Neural cell (in vitro differentiated cells): ENCODE measurements around the gene TEX22.

Experiments
- EP300 ChIP-seq: fragments of 450-650 bp; conservative IDR thresholded peaks from 2 replicates; pipeline ENCODE4 v1.6.1; 2014; ENCODE audit warnings: antibody characterized with exemption, mild to moderate bottlenecking, moderate library complexity; ENCODE audit not compliant: poor library complexity, severe bottlenecking
- EZH2 ChIP-seq: fragments of 200-600, 300-800 bp; shearing (Covaris generic), sonication (generic); IDR thresholded peaks from 2 replicates; pipeline ENCODE4 v1.6.1; 2014; ENCODE audit warnings: antibody characterized with exemption, low read length, borderline replicate concordance, mild to moderate bottlenecking; ENCODE audit not compliant: insufficient read depth, poor library complexity, severe bottlenecking
- MXI1 ChIP-seq: fragments of 450-650 bp; conservative IDR thresholded peaks from 2 replicates; pipeline ENCODE4 v1.6.1; 2014; ENCODE audit warnings: antibody characterized with exemption, mild to moderate bottlenecking; ENCODE audit not compliant: poor library complexity, severe bottlenecking
- POLR2AphosphoS5 ChIP-seq: IDR thresholded peaks from 2 replicates; pipeline ENCODE4 v1.6.1; 2012
- RAD21 ChIP-seq: fragments of 450-650 bp; conservative IDR thresholded peaks from 2 replicates; pipeline ENCODE4 v1.6.1; 2014; ENCODE audit warnings: antibody characterized with exemption, mild to moderate bottlenecking, moderate library complexity
- SMC3 ChIP-seq: fragments of 450-650 bp; conservative IDR thresholded peaks from 2 replicates; pipeline ENCODE4 v1.6.1; 2014; ENCODE audit warnings: antibody characterized with exemption, mild to moderate bottlenecking, moderate library complexity; ENCODE audit not compliant: poor library complexity
- TAF1 ChIP-seq: IDR thresholded peaks from 2 replicates; pipeline ENCODE4 v1.6.1; 2012; ENCODE audit warnings: low read depth
- TF ChIP-seq, protein P1 (sequence below): fragments of 450-650 bp; IDR thresholded peaks from 2 replicates; pipeline ENCODE4 v1.5.1; 2014; ENCODE audit warnings: antibody characterized with exemption, mild to moderate bottlenecking, moderate library complexity; ENCODE audit not compliant: poor library complexity, severe bottlenecking
- TF ChIP-seq, protein P2 (sequence below): IDR thresholded peaks from 2 replicates; pipeline ENCODE4 v1.6.1; 2012; ENCODE audit warnings: borderline replicate concordance

DNA sequence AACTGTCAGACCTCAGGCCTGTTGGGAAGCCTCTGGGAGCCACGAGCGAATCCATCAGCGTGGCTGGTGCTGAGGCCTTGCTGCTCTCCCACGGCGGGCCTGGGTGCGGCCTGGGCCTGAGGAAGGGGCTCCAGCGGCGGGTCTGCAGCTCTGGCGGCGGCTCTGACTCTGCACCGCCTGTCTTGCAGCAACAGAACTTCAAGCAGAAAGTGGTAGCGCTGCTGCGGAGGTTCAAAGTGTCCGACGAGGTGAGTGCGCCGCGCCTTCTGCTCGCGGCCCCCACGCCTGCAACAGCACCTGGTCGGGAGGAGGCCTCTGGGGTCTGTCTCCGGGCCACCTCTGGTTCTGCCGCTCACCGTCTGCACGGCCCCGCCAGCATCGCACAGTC, 28.7 kb upstream of the TEX22 start:
- TF ChIP-seq, protein P1, sequence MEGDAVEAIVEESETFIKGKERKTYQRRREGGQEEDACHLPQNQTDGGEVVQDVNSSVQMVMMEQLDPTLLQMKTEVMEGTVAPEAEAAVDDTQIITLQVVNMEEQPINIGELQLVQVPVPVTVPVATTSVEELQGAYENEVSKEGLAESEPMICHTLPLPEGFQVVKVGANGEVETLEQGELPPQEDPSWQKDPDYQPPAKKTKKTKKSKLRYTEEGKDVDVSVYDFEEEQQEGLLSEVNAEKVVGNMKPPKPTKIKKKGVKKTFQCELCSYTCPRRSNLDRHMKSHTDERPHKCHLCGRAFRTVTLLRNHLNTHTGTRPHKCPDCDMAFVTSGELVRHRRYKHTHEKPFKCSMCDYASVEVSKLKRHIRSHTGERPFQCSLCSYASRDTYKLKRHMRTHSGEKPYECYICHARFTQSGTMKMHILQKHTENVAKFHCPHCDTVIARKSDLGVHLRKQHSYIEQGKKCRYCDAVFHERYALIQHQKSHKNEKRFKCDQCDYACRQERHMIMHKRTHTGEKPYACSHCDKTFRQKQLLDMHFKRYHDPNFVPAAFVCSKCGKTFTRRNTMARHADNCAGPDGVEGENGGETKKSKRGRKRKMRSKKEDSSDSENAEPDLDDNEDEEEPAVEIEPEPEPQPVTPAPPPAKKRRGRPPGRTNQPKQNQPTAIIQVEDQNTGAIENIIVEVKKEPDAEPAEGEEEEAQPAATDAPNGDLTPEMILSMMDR: no peak
- TF ChIP-seq EP300 (no peak), EZH2 (no peak), TAF1 (no peak), POLR2AphosphoS5 (no peak), RAD21 (no peak), SMC3 (no peak), MXI1 (no peak)
- TF ChIP-seq, protein P2, sequence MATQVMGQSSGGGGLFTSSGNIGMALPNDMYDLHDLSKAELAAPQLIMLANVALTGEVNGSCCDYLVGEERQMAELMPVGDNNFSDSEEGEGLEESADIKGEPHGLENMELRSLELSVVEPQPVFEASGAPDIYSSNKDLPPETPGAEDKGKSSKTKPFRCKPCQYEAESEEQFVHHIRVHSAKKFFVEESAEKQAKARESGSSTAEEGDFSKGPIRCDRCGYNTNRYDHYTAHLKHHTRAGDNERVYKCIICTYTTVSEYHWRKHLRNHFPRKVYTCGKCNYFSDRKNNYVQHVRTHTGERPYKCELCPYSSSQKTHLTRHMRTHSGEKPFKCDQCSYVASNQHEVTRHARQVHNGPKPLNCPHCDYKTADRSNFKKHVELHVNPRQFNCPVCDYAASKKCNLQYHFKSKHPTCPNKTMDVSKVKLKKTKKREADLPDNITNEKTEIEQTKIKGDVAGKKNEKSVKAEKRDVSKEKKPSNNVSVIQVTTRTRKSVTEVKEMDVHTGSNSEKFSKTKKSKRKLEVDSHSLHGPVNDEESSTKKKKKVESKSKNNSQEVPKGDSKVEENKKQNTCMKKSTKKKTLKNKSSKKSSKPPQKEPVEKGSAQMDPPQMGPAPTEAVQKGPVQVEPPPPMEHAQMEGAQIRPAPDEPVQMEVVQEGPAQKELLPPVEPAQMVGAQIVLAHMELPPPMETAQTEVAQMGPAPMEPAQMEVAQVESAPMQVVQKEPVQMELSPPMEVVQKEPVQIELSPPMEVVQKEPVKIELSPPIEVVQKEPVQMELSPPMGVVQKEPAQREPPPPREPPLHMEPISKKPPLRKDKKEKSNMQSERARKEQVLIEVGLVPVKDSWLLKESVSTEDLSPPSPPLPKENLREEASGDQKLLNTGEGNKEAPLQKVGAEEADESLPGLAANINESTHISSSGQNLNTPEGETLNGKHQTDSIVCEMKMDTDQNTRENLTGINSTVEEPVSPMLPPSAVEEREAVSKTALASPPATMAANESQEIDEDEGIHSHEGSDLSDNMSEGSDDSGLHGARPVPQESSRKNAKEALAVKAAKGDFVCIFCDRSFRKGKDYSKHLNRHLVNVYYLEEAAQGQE: no peak
